Measurements from ENCODE around the gene BICD1. TPM values are rescaled to one million over a fixed set of nuclear protein-coding genes. Genes with fewer than 3 reads are reported as not detected.

Gene BICD1
- polyA plus RNA-seq, 1 of the 3 experiments (the other 2 are of a cell fraction), result 12.1 TPM

- ChIA-PET POLR2A (no interaction called here), CTCF (interaction anchor here (1.5 kb wide), 1 partner anchor 40 kb away, joined by 3 read pairs; the partner anchor contains the start of gene BICD1)
- DNase-seq, result no peak
- Histone ChIP-seq H3K9me2 (no peaks in the 10 kb centered on the region), H3K4me1 (ENCODE audit: control insufficient read depth in 1 of 2, insufficient read depth in 2 of 2, low read depth in 1 of 2, low read length in 1 of 2) (peaks cover 5 to 16% of the 10 kb centered on the region in 2 experiments), H2AFZ (ENCODE audit: low read depth) (no peak overlapping the region), H4K20me1 (ENCODE audit: insufficient read depth) (no peaks in the 10 kb centered on the region), H3F3A (replicated peaks; ENCODE audit: insufficient read depth) (peaks cover 20% of the 10 kb centered on the region), H3K4me2 (no peak overlapping the region), H3K27ac (ENCODE audit: low read depth in 2 of 2, low read length in 1 of 2) (no peak overlapping the region), H3K79me2 (ENCODE audit: insufficient read depth) (no peaks in the 10 kb centered on the region), H3K4me3 (ENCODE audit: low read depth in 2 of 2, low read length in 1 of 2) (no peak overlapping the region), H3K27me3 (ENCODE audit: insufficient read depth) (no peaks in the 10 kb centered on the region), H3K9ac (no peak overlapping the region), H3K9me3 (no peaks in the 10 kb centered on the region), H3K36me3 (replicated peaks in 1 of 2; ENCODE audit: control insufficient read depth in 1 of 2, insufficient read depth in 2 of 2, low read length in 1 of 2) (no peaks in the 10 kb centered on the region)
- TF ChIP-seq TEAD4 (IDR thresholded peaks at IDR 0.05; ENCODE audit: borderline replicate concordance, insufficient read depth) (no peak), GATA2 (CRISPR knock-in tag; IDR thresholded peaks at IDR 0.05) (no peak), TAF1 (IDR thresholded peaks at IDR 0.05; ENCODE audit: borderline replicate concordance, low read depth, low read length) (no peak), PBX3 (IDR thresholded peaks at IDR 0.05) (no peak), ZBTB33 (IDR thresholded peaks at IDR 0.05; ENCODE audit: borderline replicate concordance, low read depth) (no peak), USF1 (IDR thresholded peaks at IDR 0.05; ENCODE audit: borderline replicate concordance, low read depth) (no peak), REST (IDR thresholded peaks at IDR 0.05; ENCODE audit: low read depth, low read length) (no peak), SMC3 (IDR thresholded peaks at IDR 0.05; ENCODE audit: low read depth, low read length) (no peak), RXRA (IDR thresholded peaks at IDR 0.05; ENCODE audit: borderline replicate concordance, low read depth) (no peak), ELF1 (IDR thresholded peaks at IDR 0.05) (no peak), SIN3A (IDR thresholded peaks at IDR 0.05; ENCODE audit: borderline replicate concordance, low read depth, low read length) (no peak), NRF1 (IDR thresholded peaks at IDR 0.05; ENCODE audit: low read depth, low read length) (no peak), FOXM1 (IDR thresholded peaks at IDR 0.05; ENCODE audit: low read depth) (no peak), MXI1 (IDR thresholded peaks at IDR 0.05; ENCODE audit: low read depth, low read length) (no peak), EZH2phosphoT487 (IDR thresholded peaks at IDR 0.05; ENCODE audit: borderline replicate concordance, low read depth) (no peak), NFIC (IDR thresholded peaks at IDR 0.05; ENCODE audit: borderline replicate concordance) (no peak), MEF2A (IDR thresholded peaks at IDR 0.05; ENCODE audit: borderline replicate concordance, low read depth) (no peak)
- 100% methylated on average over 2 of the region's 2 CpGs for WGBS (ENCODE audit: low lambda C conversion rate)
Observed at GRCh38 chr12:32066206-32066605, 40.4 kb upstream of the BICD1 start.
